HL-60 (cell line): ENCODE data around the gene FOXK2.

Source experiments
- CTCF ChIP-seq: IDR thresholded peaks from one replicate; pipeline ENCODE4 v1.5.1; 2011; ENCODE audit warnings: low read length, control low read depth, inconsistent platforms; ENCODE audit not compliant: insufficient read depth
- POLR2AphosphoS5 ChIP-seq: IDR thresholded peaks from 2 replicates; pipeline ENCODE4 v1.6.1; 2012; ENCODE audit warnings: low read depth
- REST ChIP-seq: IDR thresholded peaks from 2 replicates; pipeline ENCODE4 v1.6.1; 2012; ENCODE audit warnings: low read depth; ENCODE audit not compliant: insufficient replicate concordance

DNA sequence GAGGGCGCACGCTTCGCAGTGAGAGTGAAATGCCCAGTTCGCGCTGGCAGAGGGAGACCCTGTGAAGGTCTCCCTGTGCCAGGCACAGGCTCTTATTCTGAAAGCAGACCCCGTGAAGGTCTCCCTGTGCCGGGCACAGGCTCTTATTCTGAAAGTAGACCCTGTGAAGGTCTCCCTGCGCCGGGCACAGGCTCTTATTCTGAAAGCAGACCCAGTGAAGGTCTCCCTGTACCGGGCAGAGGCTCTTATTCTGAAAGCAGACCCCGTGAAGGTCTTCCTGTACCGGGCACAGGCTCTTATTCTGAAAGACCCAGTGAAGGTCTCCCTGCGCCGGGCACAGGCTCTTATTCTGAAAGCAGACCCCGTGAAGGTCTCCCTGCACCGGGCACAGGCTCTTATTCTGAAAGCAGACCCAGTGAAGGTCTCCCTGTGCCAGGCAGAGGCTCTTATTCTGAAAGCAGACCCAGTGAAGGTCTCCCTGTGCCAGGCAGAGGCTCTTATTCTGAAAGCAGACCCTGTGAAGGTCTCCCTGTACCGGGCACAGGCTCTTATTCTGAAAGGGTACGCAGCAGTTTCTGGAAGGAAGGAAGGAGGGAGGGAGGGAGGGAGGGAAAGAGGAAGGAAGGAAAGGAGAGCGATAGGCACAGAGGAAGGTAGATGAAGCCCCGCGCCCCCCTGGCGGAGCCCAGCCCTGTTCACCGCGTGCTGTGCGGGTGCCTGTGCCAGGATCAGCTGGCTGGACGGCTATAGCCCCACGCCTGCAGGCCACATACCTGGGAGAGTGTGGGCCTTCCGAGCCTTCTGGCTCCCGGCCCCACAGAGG is 73.4 kb downstream of the FOXK2 start:
- no peak for TF ChIP-seq CTCF
- TF ChIP-seq POLR2AphosphoS5 = no peak
- TF ChIP-seq REST = no peak
